ENCODE data around the gene RNF217.

GRCh38 chr6:124984668-124985338, 22.6 kb downstream of the RNF217 start:
- TF ChIP-seq CTCF (conservative IDR thresholded peaks at IDR 0.05; ENCODE audit: low read length) (no peak), EZH2phosphoT487 (IDR thresholded peaks at IDR 0.05; ENCODE audit: borderline replicate concordance) (no peak)

Measured in Loucy (cell line).